SK-N-SH treated with all-trans-retinoic acid at 6 μM for 48 hours (cell line): ENCODE measurements around the gene PIWIL4.

Experiments
- ATAC-seq: fragments of 200-7000 bp; cut with Tn5 transposase; 3 replicates; pipeline ENCODE4 v1.9.1; 2020; ENCODE audit warnings: mild to moderate bottlenecking, moderate library complexity
- ARNTL ChIP-seq: fragments of 450-650 bp; formaldehyde crosslinking; IDR thresholded peaks from 2 replicates; pipeline ENCODE4 v1.5.0; 2020; ENCODE audit warnings: low read depth, mild to moderate bottlenecking, moderate library complexity, borderline replicate concordance
- BACH2 ChIP-seq: fragments of 250-450 bp; sonication (Bioruptor Pico); IDR thresholded peaks from 2 replicates; pipeline ENCODE4 v1.9.0; 2021; ENCODE audit warnings: mild to moderate bottlenecking, borderline replicate concordance
- CSDC2 ChIP-seq: fragments of 250-450 bp; sonication (Bioruptor Pico); IDR thresholded peaks from 2 replicates; pipeline ENCODE4 v1.5.0; 2020; ENCODE audit warnings: mild to moderate bottlenecking, moderate library complexity
- ESRRG ChIP-seq: fragments of 250-450 bp; sonication (Bioruptor Pico); IDR thresholded peaks from 2 replicates; pipeline ENCODE4 v1.6.1; 2021; ENCODE audit warnings: mild to moderate bottlenecking
- GLIS3 ChIP-seq: fragments of 250-450 bp; sonication (Bioruptor Pico); IDR thresholded peaks from 2 replicates; pipeline ENCODE4 v1.5.0; 2020; ENCODE audit warnings: mild to moderate bottlenecking, moderate library complexity
- ISL1 ChIP-seq: fragments of 250-450 bp; sonication (Bioruptor Pico); IDR thresholded peaks from 2 replicates; pipeline ENCODE4 v2.1.2; 2022; ENCODE audit warnings: mild to moderate bottlenecking, moderate library complexity
- OSR1 ChIP-seq: fragments of 250-450 bp; sonication (Bioruptor Pico); IDR thresholded peaks from 2 replicates; pipeline ENCODE4 v1.8.0; 2022; ENCODE audit warnings: moderate library complexity, mild to moderate bottlenecking, inconsistent platforms
- PPARA ChIP-seq: fragments of 250-450 bp; sonication (Bioruptor Pico); IDR thresholded peaks from 2 replicates; pipeline ENCODE4 v1.5.0; 2020; ENCODE audit warnings: mild to moderate bottlenecking, borderline replicate concordance
- RARB ChIP-seq: fragments of 250-450 bp; sonication (Bioruptor Pico); IDR thresholded peaks from 2 replicates; pipeline ENCODE4 v1.8.0; 2021; ENCODE audit warnings: mild to moderate bottlenecking, moderate library complexity
- TCF4 ChIP-seq: fragments of 250-450 bp; sonication (Bioruptor Pico); IDR thresholded peaks from 2 replicates; pipeline ENCODE4 v1.8.0; 2021; ENCODE audit warnings: mild to moderate bottlenecking, moderate library complexity, borderline replicate concordance
- TOX ChIP-seq: fragments of 250-450 bp; sonication (Bioruptor Pico); IDR thresholded peaks from 2 replicates; pipeline ENCODE4 v1.8.0; 2021; ENCODE audit warnings: mild to moderate bottlenecking, moderate library complexity, borderline replicate concordance
- ZC3H10 ChIP-seq: fragments of 250-450 bp; sonication (Bioruptor Pico); IDR thresholded peaks from 2 replicates; pipeline ENCODE4 v1.5.1; 2021; ENCODE audit warnings: mild to moderate bottlenecking, moderate library complexity
- ZFP30 ChIP-seq: fragments of 450-650 bp; formaldehyde crosslinking; IDR thresholded peaks from 2 replicates; pipeline ENCODE4 v1.5.0; 2022; ENCODE audit warnings: mild to moderate bottlenecking, moderate library complexity
- ZNF565 ChIP-seq: fragments of 450-650 bp; formaldehyde crosslinking; conservative IDR thresholded peaks from 2 replicates; pipeline ENCODE4 v1.5.0; 2020; ENCODE audit warnings: low read depth, mild to moderate bottlenecking, moderate library complexity
- ZNF70 ChIP-seq: fragments of 450-650 bp; formaldehyde crosslinking; IDR thresholded peaks from 2 replicates; pipeline ENCODE4 v1.5.0; 2020; ENCODE audit warnings: mild to moderate bottlenecking, moderate library complexity
- ZNF8 ChIP-seq: fragments of 450-650 bp; formaldehyde crosslinking; IDR thresholded peaks from 2 replicates; pipeline ENCODE4 v1.5.0; 2020; ENCODE audit warnings: mild to moderate bottlenecking, moderate library complexity
- TF ChIP-seq, protein P1 (sequence below): fragments of 250-450 bp; sonication (Bioruptor Pico); IDR thresholded peaks from 2 replicates; pipeline ENCODE4 v1.8.0; 2020; ENCODE audit warnings: mild to moderate bottlenecking, moderate library complexity, borderline replicate concordance
- TF ChIP-seq, protein P2 (sequence below): fragments of 250-450 bp; sonication (Bioruptor Pico); IDR thresholded peaks from 2 replicates; pipeline ENCODE4 v1.5.1; 2020; ENCODE audit warnings: low read depth, mild to moderate bottlenecking, moderate library complexity
- TF ChIP-seq, protein P3 (sequence below): fragments of 250-450 bp; sonication (Bioruptor Pico); IDR thresholded peaks from 2 replicates; pipeline ENCODE4 v1.8.0; 2021; ENCODE audit warnings: low read depth, mild to moderate bottlenecking, moderate library complexity, borderline replicate concordance
- TF ChIP-seq, protein P4 (sequence below): fragments of 250-450 bp; sonication (Bioruptor Pico); IDR thresholded peaks from 2 replicates; pipeline ENCODE4 v1.5.1; 2021; ENCODE audit warnings: mild to moderate bottlenecking, moderate library complexity
- TF ChIP-seq, protein P5 (sequence below): fragments of 250-450 bp; sonication (Bioruptor Pico); IDR thresholded peaks from 2 replicates; pipeline ENCODE4 v1.5.0; 2020; ENCODE audit warnings: mild to moderate bottlenecking, moderate library complexity

PIWIL4 gene

DNA sequence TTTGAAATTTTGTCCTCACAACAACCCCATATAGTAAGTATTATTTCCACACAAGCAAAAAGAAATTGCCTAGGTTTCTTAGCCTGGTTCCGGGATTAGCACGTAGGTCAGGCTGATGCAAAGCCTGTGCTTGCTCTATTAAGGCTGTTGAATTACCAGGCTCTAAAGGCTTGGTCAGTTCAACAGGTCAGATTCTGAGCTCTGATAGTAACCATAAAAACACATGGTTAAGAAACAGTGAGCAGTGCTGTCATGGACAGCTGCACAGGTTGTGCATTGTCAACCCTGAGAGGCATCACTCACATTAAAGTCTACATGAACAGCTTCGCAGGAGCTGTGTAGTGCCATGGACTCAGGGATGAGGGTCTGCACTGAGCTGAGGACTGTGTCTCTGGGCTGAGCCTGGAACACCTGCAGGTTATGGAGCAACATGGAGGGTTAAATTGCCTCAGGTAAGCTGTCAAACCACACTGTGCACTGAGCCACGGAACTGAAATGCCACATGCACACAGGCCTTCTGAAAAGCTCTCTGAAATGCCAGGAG lies 98.0 kb downstream of the PIWIL4 start:
- ATAC-seq: no peak

DNA sequence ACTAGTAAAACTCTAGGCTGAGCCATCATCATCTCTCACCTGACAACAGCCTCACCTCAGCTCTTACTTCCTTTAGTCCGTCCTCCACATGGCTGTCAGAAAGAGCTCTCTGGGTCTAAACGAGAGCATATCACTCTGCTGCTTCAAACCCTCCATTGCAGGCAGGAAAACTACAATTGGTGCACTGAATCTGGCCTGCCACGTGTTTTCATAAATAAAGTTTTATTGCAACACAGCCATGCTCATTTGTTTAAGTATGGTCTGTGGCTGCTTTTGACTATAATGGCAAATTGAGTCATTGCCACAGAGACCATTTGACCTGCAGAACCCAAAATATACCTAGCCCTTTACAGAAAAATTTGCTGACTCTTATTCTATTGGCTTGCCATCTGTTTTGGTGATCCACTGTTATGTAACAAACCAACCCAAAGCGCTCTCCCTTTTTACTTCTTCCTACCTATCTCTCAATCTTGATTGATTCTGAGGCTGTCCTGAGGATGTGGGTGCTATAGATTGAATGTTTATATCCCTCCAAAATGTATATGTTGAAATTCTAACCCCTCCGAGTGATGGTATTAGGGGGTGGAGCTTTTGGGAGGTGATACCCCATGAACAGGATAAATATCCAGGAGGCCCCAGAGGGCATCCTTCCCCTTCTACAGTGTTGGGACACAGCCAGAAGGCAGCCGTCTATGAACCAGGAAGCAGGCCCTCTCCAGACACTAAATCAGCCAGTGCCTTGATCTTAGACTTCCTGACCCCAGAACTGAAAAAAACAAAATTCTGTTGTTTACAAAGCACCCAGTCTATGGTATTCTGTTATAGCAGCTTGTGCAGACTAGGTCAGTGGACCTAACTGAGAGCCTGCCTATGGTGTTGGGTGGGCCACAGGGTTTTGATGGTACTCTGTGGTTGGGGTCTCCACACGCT lies 99.9 kb downstream of the PIWIL4 start:
- no peak for ATAC-seq
- no peak for TF ChIP-seq ZFP30 (CRISPR knock-in tag)
- TF ChIP-seq TOX (CRISPR knock-in tag): no peak
- no peak for TF ChIP-seq ZNF70 (CRISPR knock-in tag)
- TF ChIP-seq, protein P1, sequence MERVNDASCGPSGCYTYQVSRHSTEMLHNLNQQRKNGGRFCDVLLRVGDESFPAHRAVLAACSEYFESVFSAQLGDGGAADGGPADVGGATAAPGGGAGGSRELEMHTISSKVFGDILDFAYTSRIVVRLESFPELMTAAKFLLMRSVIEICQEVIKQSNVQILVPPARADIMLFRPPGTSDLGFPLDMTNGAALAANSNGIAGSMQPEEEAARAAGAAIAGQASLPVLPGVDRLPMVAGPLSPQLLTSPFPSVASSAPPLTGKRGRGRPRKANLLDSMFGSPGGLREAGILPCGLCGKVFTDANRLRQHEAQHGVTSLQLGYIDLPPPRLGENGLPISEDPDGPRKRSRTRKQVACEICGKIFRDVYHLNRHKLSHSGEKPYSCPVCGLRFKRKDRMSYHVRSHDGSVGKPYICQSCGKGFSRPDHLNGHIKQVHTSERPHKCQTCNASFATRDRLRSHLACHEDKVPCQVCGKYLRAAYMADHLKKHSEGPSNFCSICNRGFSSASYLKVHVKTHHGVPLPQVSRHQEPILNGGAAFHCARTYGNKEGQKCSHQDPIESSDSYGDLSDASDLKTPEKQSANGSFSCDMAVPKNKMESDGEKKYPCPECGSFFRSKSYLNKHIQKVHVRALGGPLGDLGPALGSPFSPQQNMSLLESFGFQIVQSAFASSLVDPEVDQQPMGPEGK (CRISPR knock-in tag): no peak
- no peak for TF ChIP-seq ESRRG
- no peak for TF ChIP-seq OSR1 (CRISPR knock-in tag)
- TF ChIP-seq, protein P2, sequence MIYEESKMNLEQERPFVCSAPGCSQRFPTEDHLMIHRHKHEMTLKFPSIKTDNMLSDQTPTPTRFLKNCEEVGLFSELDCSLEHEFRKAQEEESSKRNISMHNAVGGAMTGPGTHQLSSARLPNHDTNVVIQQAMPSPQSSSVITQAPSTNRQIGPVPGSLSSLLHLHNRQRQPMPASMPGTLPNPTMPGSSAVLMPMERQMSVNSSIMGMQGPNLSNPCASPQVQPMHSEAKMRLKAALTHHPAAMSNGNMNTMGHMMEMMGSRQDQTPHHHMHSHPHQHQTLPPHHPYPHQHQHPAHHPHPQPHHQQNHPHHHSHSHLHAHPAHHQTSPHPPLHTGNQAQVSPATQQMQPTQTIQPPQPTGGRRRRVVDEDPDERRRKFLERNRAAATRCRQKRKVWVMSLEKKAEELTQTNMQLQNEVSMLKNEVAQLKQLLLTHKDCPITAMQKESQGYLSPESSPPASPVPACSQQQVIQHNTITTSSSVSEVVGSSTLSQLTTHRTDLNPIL: no peak
- TF ChIP-seq CSDC2: no peak
- no peak for TF ChIP-seq ZC3H10 (CRISPR knock-in tag)
- no peak for TF ChIP-seq RARB (CRISPR knock-in tag)

More for the DNA sequence above, 98.0 kb downstream of the PIWIL4 start:
- TF ChIP-seq ZNF8 (CRISPR knock-in tag) (no peak), GLIS3 (no peak)

DNA sequence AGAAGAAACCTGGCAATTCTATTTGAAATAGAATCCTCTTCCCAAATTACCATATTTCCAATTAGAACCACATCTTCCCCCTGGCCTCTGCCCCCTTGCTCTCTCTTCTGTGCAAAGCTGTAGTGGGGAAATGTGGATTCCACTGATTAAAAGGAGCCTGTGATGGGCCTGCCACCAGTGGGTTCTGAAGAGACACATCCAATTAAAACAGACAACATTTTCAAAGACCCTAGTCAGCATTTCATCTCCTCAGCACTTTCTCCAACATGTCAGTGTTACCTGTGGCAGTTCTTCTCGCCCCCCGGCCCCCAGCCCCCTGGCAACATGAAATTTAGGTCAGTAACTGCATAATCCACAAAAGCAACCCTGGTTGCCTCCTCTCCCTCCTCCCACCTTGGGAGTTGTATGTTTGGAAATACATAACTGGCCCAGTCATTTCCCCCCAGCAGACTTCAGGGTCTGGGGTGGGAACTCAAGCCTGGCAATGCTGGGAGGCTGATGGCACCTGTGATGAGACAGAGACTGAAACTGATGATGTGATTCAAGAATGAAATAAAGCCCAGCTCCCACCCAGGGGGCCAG lies 101.1 kb downstream of the PIWIL4 start:
- TF ChIP-seq, protein P3, sequence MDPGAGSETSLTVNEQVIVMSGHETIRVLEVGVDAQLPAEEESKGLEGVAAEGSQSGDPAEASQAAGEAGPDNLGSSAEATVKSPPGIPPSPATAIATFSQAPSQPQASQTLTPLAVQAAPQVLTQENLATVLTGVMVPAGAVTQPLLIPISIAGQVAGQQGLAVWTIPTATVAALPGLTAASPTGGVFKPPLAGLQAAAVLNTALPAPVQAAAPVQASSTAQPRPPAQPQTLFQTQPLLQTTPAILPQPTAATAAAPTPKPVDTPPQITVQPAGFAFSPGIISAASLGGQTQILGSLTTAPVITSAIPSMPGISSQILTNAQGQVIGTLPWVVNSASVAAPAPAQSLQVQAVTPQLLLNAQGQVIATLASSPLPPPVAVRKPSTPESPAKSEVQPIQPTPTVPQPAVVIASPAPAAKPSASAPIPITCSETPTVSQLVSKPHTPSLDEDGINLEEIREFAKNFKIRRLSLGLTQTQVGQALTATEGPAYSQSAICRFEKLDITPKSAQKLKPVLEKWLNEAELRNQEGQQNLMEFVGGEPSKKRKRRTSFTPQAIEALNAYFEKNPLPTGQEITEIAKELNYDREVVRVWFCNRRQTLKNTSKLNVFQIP (CRISPR knock-in tag): no peak
- TF ChIP-seq RARB (CRISPR knock-in tag) (no peak), BACH2 (CRISPR knock-in tag) (no peak), ARNTL (CRISPR knock-in tag) (no peak), ZC3H10 (CRISPR knock-in tag) (no peak), PPARA (no peak), TOX (CRISPR knock-in tag) (no peak), ISL1 (CRISPR knock-in tag) (no peak), ZNF8 (CRISPR knock-in tag) (no peak), OSR1 (CRISPR knock-in tag) (no peak), GLIS3 (no peak), ZFP30 (CRISPR knock-in tag) (no peak), ESRRG (no peak), TCF4 (CRISPR knock-in tag) (no peak), ZNF565 (CRISPR knock-in tag) (no peak)
- TF ChIP-seq, protein P4, sequence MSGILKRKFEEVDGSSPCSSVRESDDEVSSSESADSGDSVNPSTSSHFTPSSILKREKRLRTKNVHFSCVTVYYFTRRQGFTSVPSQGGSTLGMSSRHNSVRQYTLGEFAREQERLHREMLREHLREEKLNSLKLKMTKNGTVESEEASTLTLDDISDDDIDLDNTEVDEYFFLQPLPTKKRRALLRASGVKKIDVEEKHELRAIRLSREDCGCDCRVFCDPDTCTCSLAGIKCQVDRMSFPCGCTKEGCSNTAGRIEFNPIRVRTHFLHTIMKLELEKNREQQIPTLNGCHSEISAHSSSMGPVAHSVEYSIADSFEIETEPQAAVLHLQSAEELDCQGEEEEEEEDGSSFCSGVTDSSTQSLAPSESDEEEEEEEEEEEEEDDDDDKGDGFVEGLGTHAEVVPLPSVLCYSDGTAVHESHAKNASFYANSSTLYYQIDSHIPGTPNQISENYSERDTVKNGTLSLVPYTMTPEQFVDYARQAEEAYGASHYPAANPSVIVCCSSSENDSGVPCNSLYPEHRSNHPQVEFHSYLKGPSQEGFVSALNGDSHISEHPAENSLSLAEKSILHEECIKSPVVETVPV (CRISPR knock-in tag): no peak
- TF ChIP-seq, protein P5, sequence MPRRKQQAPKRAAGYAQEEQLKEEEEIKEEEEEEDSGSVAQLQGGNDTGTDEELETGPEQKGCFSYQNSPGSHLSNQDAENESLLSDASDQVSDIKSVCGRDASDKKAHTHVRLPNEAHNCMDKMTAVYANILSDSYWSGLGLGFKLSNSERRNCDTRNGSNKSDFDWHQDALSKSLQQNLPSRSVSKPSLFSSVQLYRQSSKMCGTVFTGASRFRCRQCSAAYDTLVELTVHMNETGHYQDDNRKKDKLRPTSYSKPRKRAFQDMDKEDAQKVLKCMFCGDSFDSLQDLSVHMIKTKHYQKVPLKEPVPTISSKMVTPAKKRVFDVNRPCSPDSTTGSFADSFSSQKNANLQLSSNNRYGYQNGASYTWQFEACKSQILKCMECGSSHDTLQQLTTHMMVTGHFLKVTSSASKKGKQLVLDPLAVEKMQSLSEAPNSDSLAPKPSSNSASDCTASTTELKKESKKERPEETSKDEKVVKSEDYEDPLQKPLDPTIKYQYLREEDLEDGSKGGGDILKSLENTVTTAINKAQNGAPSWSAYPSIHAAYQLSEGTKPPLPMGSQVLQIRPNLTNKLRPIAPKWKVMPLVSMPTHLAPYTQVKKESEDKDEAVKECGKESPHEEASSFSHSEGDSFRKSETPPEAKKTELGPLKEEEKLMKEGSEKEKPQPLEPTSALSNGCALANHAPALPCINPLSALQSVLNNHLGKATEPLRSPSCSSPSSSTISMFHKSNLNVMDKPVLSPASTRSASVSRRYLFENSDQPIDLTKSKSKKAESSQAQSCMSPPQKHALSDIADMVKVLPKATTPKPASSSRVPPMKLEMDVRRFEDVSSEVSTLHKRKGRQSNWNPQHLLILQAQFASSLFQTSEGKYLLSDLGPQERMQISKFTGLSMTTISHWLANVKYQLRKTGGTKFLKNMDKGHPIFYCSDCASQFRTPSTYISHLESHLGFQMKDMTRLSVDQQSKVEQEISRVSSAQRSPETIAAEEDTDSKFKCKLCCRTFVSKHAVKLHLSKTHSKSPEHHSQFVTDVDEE (CRISPR knock-in tag): no peak
- TF ChIP-seq, protein P2: no peak

More for the DNA sequence above, 101.1 kb downstream of the PIWIL4 start:
- no peak for ATAC-seq
